ENCODE measurements around the gene NPIPB4. TPM values are rescaled to one million over a fixed set of nuclear protein-coding genes. Genes with fewer than 3 reads are reported as not detected.
"Not testable (repeated sequence)": the region's sequence is repeated elsewhere in the genome, so short reads cannot be mapped to it uniquely, and the experiment has no call there.

Gene NPIPB4
- total RNA-seq, 1 donor from 2014 or later, result 22.9 TPM

- H3K4me3 ChIP-seq (ENCODE audit: low read depth, low read length); H3K27me3 ChIP-seq (ENCODE audit: control insufficient read depth, insufficient read depth, low read length); FAIRE-seq; DNase-seq (ENCODE audit: low read depth); H3K36me3 ChIP-seq (ENCODE audit: control insufficient read depth, insufficient read depth, low read length): not testable (repeated sequence)
Measured at GRCh38 chr16:21817012-21817411, 40.5 kb downstream of the NPIPB4 start.

GRCh38 chr16:21815694-21816093, 41.9 kb downstream of the NPIPB4 start:
- DNase-seq (ENCODE audit: low read depth); H3K36me3 ChIP-seq (ENCODE audit: control insufficient read depth, insufficient read depth, low read length): not testable (repeated sequence)

GRCh38 chr16:21802375-21802663, 55.2 kb downstream of the NPIPB4 start:
- not testable (repeated sequence) for H3K27me3 ChIP-seq (ENCODE audit: control insufficient read depth, insufficient read depth, low read length); H3K4me3 ChIP-seq (ENCODE audit: low read depth, low read length); DNase-seq (ENCODE audit: low read depth); H3K36me3 ChIP-seq (ENCODE audit: control insufficient read depth, insufficient read depth, low read length); FAIRE-seq

More at GRCh38 chr16:21815694-21816093, 41.9 kb downstream of the NPIPB4 start:
- not testable (repeated sequence) for H3K4me3 ChIP-seq (ENCODE audit: low read depth, low read length); H3K27me3 ChIP-seq (ENCODE audit: control insufficient read depth, insufficient read depth, low read length); FAIRE-seq

- DNase-seq (ENCODE audit: low read depth), result peak; percentile 53
- H3K27me3 ChIP-seq (ENCODE audit: control insufficient read depth, insufficient read depth, low read length); H3K4me3 ChIP-seq (ENCODE audit: low read depth, low read length); FAIRE-seq; H3K36me3 ChIP-seq (ENCODE audit: control insufficient read depth, insufficient read depth, low read length): not testable (repeated sequence)
- TF ChIP-seq CTCF (IDR thresholded peaks at IDR 0.05; ENCODE audit: insufficient read depth, low read length, severe bottlenecking), result peak; percentile 56
Measured at GRCh38 chr16:21801538-21802374, 55.8 kb downstream of the NPIPB4 start.

GRCh38 chr16:21798601-21799000, 59.0 kb downstream of the NPIPB4 start:
- not testable (repeated sequence) for FAIRE-seq

GRCh38 chr16:21793310-21793709, 64.2 kb downstream of the NPIPB4 start:
- DNase-seq (ENCODE audit: low read depth); H3K27me3 ChIP-seq (ENCODE audit: control insufficient read depth, insufficient read depth, low read length); H3K4me3 ChIP-seq (ENCODE audit: low read depth, low read length); H3K36me3 ChIP-seq (ENCODE audit: control insufficient read depth, insufficient read depth, low read length); FAIRE-seq: not testable (repeated sequence)

More at GRCh38 chr16:21798601-21799000, 59.0 kb downstream of the NPIPB4 start:
- H3K27me3 ChIP-seq (ENCODE audit: control insufficient read depth, insufficient read depth, low read length); H3K36me3 ChIP-seq (ENCODE audit: control insufficient read depth, insufficient read depth, low read length); H3K4me3 ChIP-seq (ENCODE audit: low read depth, low read length); DNase-seq (ENCODE audit: low read depth): not testable (repeated sequence)

GRCh38 chr16:21790506-21790905, 67.0 kb downstream of the NPIPB4 start:
- DNase-seq (ENCODE audit: low read depth); H3K4me3 ChIP-seq (ENCODE audit: low read depth, low read length); H3K27me3 ChIP-seq (ENCODE audit: control insufficient read depth, insufficient read depth, low read length); H3K36me3 ChIP-seq (ENCODE audit: control insufficient read depth, insufficient read depth, low read length); FAIRE-seq: not testable (repeated sequence)

Other genes starting within 250 kb of the NPIPB4 start
- 0.26 and 0.38 TPM in 2 replicates for gene IGSF6, start 205.1 kb downstream of the NPIPB4 start, total RNA-seq
- not detected in 2 replicates for gene OTOA, start 193.8 kb downstream of the NPIPB4 start, total RNA-seq
- 250 and 252 TPM in 2 replicates for gene UQCRC2, start 95.6 kb upstream of the NPIPB4 start, total RNA-seq
- gene PDZD9, start 143.4 kb upstream of the NPIPB4 start, total RNA-seq, result not detected in 2 replicates
- gene MOSMO, start 150.4 kb upstream of the NPIPB4 start, total RNA-seq, result 9.7 and 17.6 TPM in 2 replicates
- gene VWA3A, start 234.8 kb upstream of the NPIPB4 start, total RNA-seq, result under 0.01 TPM in 1 of 2 replicates, not detected in the other